Nephron (organoid): Measurements from ENCODE around the gene CLEC19A.
A peak's percentile ranks its signal among the peaks of the same experiment; 100 is the strongest.

Source experiments
- H3K27ac Mint-ChIP-seq, 3 experiments: 2 replicates each; pipeline ENCODE4 v1.8.0; 2020; ENCODE audit warnings: mixed read lengths in 3 of 3, mild to moderate bottlenecking in 2 of 3, moderate library complexity in 1 of 3
- H3K27me3 Mint-ChIP-seq: 2 replicates; pipeline ENCODE4 v1.8.0; 2021; ENCODE audit warnings: low read depth, mild to moderate bottlenecking, moderate library complexity, mixed read lengths
- H3K36me3 Mint-ChIP-seq: 2 replicates; pipeline ENCODE4 v1.8.0; 2020; ENCODE audit warnings: low read depth, mixed read lengths
- H3K4me1 Mint-ChIP-seq: 2 replicates; pipeline ENCODE4 v1.8.0; 2020; ENCODE audit warnings: mixed read lengths
- H3K4me3 Mint-ChIP-seq, 3 experiments: 2 replicates each; pipeline ENCODE4 v1.8.0; 2020; ENCODE audit warnings: mild to moderate bottlenecking in 3 of 3, mixed read lengths in 3 of 3, moderate library complexity in 2 of 3
- H3K9me3 Mint-ChIP-seq: 2 replicates; pipeline ENCODE4 v1.8.0; 2020; ENCODE audit warnings: mixed read lengths
- TF ChIP-seq, protein P1 (sequence below), 3 experiments: fragments of 200-600 bp; sonication (generic); IDR thresholded peaks; one replicate each; pipeline ENCODE4 v1.5.0; 2021; ENCODE audit warnings: antibody characterized with exemption in 3 of 3; ENCODE audit not compliant: unreplicated experiment in 3 of 3

The CLEC19A gene

DNA sequence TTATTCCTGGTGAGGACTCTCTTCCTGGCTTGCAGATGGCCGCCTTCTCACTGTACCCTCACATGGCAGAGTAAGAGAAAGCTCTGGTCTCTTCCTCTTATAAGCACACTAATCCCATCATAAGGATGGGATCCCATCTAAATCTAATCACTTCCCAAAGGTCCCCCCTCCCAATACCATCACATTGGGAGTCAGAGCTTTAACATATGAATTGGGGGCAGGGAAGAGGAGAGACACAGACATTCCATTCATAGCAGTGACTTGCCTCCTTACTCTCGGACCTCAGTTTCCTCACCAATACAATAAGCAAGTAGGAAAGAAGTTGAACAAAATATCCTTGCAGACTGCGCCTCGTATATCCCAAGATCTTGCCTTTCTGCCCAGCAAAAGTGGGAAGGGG lies 1.7 kb downstream of the CLEC19A start:
- no peak overlapping the region for H3K27ac Mint-ChIP-seq
- peaks cover 19% of the 10 kb centered on the region for H3K4me1 Mint-ChIP-seq
- H3K4me3 Mint-ChIP-seq, result no peak overlapping the region
- H3K27me3 Mint-ChIP-seq, result peaks cover 5% of the 10 kb centered on the region
- no peaks in the 10 kb centered on the region for H3K9me3 Mint-ChIP-seq
- TF ChIP-seq, protein P1, sequence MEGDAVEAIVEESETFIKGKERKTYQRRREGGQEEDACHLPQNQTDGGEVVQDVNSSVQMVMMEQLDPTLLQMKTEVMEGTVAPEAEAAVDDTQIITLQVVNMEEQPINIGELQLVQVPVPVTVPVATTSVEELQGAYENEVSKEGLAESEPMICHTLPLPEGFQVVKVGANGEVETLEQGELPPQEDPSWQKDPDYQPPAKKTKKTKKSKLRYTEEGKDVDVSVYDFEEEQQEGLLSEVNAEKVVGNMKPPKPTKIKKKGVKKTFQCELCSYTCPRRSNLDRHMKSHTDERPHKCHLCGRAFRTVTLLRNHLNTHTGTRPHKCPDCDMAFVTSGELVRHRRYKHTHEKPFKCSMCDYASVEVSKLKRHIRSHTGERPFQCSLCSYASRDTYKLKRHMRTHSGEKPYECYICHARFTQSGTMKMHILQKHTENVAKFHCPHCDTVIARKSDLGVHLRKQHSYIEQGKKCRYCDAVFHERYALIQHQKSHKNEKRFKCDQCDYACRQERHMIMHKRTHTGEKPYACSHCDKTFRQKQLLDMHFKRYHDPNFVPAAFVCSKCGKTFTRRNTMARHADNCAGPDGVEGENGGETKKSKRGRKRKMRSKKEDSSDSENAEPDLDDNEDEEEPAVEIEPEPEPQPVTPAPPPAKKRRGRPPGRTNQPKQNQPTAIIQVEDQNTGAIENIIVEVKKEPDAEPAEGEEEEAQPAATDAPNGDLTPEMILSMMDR (IDR thresholded peaks at IDR 0.05; ENCODE audit: unreplicated experiment in 3 of 3), result no peak
- H3K36me3 Mint-ChIP-seq, result no peaks in the 10 kb centered on the region

DNA sequence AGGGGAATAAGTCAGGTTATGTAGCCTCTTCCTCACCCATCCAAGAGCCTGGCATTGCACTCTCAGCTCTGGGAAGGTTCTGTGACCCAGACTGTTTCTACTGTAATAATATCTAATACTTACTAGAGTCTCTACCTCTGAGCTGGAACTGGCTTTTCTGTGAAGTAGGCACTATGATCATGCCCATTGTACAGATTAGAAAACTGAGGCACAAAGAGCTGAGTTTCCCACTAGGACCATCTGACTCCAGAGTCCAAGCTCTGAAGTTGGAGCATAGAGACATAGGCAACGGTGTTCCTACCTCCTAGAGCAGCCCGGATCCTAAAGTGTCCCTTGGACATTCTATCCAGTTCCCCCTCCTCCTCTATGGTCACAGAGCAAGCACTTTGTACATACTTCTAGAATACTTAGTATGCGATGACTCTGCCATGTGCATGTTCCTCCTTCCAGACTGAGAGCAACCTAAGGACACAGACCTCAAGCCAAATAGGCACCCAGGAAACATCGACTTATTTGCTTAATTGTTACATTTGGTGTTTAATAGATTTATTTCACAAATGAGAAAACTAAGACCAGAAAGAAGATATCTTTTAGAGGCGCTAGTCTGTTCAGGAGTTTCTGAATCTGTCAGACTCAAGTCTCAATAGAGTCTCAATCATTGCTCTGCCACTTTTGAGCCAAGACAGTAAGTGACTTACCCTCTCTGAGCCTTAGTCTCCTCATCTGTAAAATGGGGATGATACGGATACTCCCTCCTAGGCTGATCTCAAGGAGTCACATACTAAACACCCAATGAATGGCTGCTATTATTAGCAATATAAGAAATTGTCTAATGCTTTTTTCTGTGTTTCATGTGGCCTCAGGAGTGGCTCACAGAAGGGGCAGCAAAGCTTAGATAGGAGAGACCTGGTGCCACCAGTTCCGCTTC lies 3.6 kb downstream of the CLEC19A start:
- Mint-ChIP-seq H3K27ac (peak overlapping the region in 2 of 3 experiments; percentile 41 to 72), H3K4me3 (no peak overlapping the region), H3K27me3 (peaks cover 5% of the 10 kb centered on the region), H3K4me1 (peaks cover 22% of the 10 kb centered on the region), H3K36me3 (no peaks in the 10 kb centered on the region), H3K9me3 (no peaks in the 10 kb centered on the region)
- TF ChIP-seq, protein P1 (IDR thresholded peaks at IDR 0.05; ENCODE audit: unreplicated experiment in 3 of 3), result no peak

DNA sequence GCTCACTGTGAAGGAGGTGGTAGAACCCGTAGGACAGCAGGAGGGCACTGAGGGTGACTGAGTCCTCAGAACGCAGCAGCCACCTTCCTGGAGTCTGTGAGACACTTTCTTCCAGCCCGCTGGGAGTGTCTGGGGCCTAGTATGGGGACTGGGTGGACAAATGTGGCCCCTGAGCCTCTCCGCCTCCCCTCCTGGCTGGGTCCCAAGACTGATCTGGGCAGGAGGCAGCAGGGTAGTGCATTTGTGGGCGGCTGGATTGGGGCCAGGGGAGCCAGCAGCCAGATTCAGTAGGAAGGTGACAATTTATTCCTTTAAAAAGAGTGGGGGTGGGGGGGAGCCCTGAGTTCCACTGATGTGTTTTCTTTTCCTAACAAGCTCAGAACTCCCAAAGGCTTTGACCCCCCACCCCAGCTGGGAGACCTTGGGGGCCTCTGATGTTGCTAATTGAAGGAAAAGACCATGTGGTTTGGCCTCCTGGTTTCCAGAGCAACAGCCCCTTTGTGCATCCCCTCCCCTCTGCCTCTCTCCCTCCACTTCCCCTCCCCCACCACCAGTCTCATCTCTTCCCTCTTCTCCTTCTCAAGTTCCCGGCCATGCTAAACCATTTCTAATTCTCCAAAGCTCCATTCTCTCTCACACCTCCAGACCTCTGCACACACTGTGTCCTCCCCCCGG lies 4.4 kb downstream of the CLEC19A start:
- H3K4me1 Mint-ChIP-seq, result peaks cover 30% of the 10 kb centered on the region
- peak overlapping the region in 2 of 3 experiments; percentile 23 to 28 for H3K4me3 Mint-ChIP-seq
- no peaks in the 10 kb centered on the region for H3K36me3 Mint-ChIP-seq
- peak overlapping the region; percentile 34 to 72 (median 41) for H3K27ac Mint-ChIP-seq
- no peaks in the 10 kb centered on the region for H3K9me3 Mint-ChIP-seq
- H3K27me3 Mint-ChIP-seq, result peaks cover 5% of the 10 kb centered on the region
- TF ChIP-seq, protein P1 (IDR thresholded peaks at IDR 0.05; ENCODE audit: unreplicated experiment in 3 of 3), result no peak

DNA sequence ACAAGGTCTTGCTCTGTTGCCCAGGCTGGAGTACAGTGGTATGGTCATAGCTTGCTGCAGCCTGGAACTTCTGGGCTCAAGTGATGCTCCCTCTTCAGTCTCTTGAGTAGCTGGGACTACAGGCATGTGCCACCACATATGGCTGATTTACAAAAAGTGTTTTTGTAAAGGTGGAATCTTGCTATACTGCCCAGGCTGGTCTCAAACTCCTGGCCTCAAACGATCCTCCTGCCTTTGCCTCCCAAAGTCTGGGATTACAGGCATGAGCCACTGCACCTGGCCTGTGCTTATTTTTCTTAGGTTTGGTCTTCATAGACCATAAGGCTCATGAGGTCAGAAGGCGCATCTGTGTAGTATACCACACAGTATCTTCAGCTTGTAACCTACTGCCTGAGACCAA lies 5.3 kb downstream of the CLEC19A start:
- peaks cover 30% of the 10 kb centered on the region for H3K4me1 Mint-ChIP-seq
- peaks cover 5% of the 10 kb centered on the region for H3K27me3 Mint-ChIP-seq
- no peaks in the 10 kb centered on the region for H3K9me3 Mint-ChIP-seq
- no peak overlapping the region for H3K4me3 Mint-ChIP-seq
- no peaks in the 10 kb centered on the region for H3K36me3 Mint-ChIP-seq
- peak overlapping the region in 1 of 3 experiments; percentile 41 for H3K27ac Mint-ChIP-seq
- TF ChIP-seq, protein P1 (IDR thresholded peaks at IDR 0.05; ENCODE audit: unreplicated experiment in 3 of 3), result no peak

DNA sequence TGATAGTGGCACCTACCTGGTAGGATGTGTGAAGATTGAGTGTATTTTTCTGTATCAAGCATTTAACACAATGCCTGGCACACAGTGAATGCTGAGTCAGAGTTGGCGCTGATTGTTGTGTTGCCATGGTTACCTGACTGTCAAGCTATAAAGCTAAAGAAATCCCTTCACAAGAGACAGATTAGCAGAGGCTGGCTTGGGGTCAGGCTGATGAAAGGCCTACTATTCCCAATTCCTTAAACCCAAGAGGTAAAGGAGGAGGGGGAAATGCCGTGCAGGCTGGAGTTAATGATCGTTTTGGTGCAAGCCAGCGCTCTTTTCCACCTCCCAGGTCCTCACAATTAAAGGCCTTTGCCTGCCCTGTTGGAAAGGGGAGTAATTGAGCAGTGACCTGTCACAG lies 5.9 kb downstream of the CLEC19A start:
- no peaks in the 10 kb centered on the region for H3K9me3 Mint-ChIP-seq
- TF ChIP-seq, protein P1 (IDR thresholded peaks at IDR 0.05; ENCODE audit: unreplicated experiment in 3 of 3), result no peak
- H3K36me3 Mint-ChIP-seq, result no peaks in the 10 kb centered on the region
- no peak overlapping the region for H3K27ac Mint-ChIP-seq
- no peak overlapping the region for H3K4me3 Mint-ChIP-seq
- H3K4me1 Mint-ChIP-seq, result peaks cover 30% of the 10 kb centered on the region
- peaks cover 5% of the 10 kb centered on the region for H3K27me3 Mint-ChIP-seq
